Measurements from ENCODE around the gene JAK1. TPM values are rescaled to one million over a fixed set of nuclear protein-coding genes. Genes with fewer than 3 reads are reported as not detected.

The JAK1 gene
- total and polyA plus RNA-seq, 9 of the 15 experiments (the other 6 are each of a cell fraction or from before 2014, with no cell fraction given): 9.7 to 44.1 (median 42.5) TPM

DNA sequence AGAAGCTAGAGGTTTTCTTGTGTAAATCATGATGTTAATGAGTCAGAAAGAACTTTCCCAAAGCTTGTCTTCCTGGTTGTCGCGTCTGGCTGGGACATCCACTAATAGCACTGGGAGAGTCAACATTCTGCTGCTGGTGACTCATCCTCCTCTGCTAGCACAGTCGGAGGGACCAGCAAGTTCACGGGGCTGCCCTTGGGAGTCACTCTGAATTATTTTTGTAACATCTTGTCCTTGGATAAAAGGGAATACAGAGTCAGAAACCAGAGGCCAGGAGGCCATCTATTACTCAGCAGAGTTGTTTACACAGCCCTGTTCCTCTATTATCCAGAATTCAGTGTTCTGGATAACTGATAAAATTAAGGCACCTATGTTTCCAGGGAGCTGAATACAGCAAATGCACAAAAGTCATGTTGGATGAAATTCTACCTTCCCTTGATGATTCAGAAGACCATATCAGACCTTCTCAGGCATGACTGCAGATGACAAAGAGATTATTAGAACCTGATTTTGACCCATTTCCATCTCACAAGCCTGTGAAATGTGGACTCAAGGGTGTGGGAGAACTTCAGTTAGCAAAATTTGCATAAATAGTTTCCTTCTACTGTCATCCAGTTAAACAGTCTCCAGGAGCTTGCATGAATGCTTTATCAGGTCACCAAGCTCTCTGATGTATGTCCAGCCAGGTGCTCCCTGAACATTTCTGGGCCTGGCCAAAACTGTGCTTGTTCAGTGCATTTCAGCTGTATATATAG, 68.1 kb downstream of the JAK1 start (continued):
- TF ChIP-seq NEUROD1 (IDR thresholded peaks at IDR 0.05; ENCODE audit: borderline replicate concordance, low read depth, low read length, partially characterized antibody) (peak; percentile 72), TEAD4 (IDR thresholded peaks at IDR 0.05; ENCODE audit: low read length) (peak; percentile 79), TEAD4 (CRISPR knock-in tag; IDR thresholded peaks at IDR 0.05; ENCODE audit: borderline replicate concordance) (no peak), BHLHE40 (IDR thresholded peaks at IDR 0.05; ENCODE audit: low read length) (peak; percentile 23; the same call in 1 of the 2 replicates), SNRNP70 (optimal IDR thresholded peaks at IDR 0.05; ENCODE audit: low read depth, low read length) (no peak), ERF (CRISPR knock-in tag; IDR thresholded peaks at IDR 0.05) (no peak), STAT5A (IDR thresholded peaks at IDR 0.05; ENCODE audit: borderline replicate concordance, low read length) (no peak), MYBL2 (IDR thresholded peaks at IDR 0.05; ENCODE audit: low read depth) (no peak), MYBL2 (CRISPR knock-in tag; IDR thresholded peaks at IDR 0.05; ENCODE audit: borderline replicate concordance) (no peak), HLTF (IDR thresholded peaks at IDR 0.05) (no peak), KDM1A (IDR thresholded peaks at IDR 0.05) (peak; percentile 81 to 85), ZNF589 (CRISPR knock-in tag; IDR thresholded peaks at IDR 0.05; ENCODE audit: low read depth) (peak; percentile 58; the same call in 1 of the 2 replicates), FOS (IDR thresholded peaks at IDR 0.05; ENCODE audit: extremely low read depth, insufficient read length) (peak; percentile 76), RBBP5 (IDR thresholded peaks at IDR 0.05; ENCODE audit: borderline replicate concordance, insufficient read depth, low read length, poor library complexity, severe bottlenecking) (no peak), MTA3 (IDR thresholded peaks at IDR 0.05; ENCODE audit: borderline replicate concordance) (peak; percentile 69; the same call in 1 of the 2 replicates), CBX2 (IDR thresholded peaks at IDR 0.05; ENCODE audit: insufficient read depth, low read length, poor library complexity, severe bottlenecking) (no peak), C11orf30 (IDR thresholded peaks at IDR 0.05; ENCODE audit: low read depth) (peak; percentile 27; the same call in 1 of the 2 replicates), MEIS2 (IDR thresholded peaks at IDR 0.05; ENCODE audit: partially characterized antibody) (peak; percentile 37), NCOR1 (IDR thresholded peaks at IDR 0.05) (peak; percentile 69), TCF3 (CRISPR knock-in tag; IDR thresholded peaks at IDR 0.05) (peak; percentile 79), PPARD (CRISPR knock-in tag; IDR thresholded peaks at IDR 0.05) (no peak)
- TF ChIP-seq, protein P1, sequence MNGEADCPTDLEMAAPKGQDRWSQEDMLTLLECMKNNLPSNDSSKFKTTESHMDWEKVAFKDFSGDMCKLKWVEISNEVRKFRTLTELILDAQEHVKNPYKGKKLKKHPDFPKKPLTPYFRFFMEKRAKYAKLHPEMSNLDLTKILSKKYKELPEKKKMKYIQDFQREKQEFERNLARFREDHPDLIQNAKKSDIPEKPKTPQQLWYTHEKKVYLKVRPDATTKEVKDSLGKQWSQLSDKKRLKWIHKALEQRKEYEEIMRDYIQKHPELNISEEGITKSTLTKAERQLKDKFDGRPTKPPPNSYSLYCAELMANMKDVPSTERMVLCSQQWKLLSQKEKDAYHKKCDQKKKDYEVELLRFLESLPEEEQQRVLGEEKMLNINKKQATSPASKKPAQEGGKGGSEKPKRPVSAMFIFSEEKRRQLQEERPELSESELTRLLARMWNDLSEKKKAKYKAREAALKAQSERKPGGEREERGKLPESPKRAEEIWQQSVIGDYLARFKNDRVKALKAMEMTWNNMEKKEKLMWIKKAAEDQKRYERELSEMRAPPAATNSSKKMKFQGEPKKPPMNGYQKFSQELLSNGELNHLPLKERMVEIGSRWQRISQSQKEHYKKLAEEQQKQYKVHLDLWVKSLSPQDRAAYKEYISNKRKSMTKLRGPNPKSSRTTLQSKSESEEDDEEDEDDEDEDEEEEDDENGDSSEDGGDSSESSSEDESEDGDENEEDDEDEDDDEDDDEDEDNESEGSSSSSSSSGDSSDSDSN (IDR thresholded peaks at IDR 0.05; ENCODE audit: borderline replicate concordance in 1 of 2, low read depth in 2 of 2, low read length in 2 of 2): no peak
- TF ChIP-seq, protein P2, sequence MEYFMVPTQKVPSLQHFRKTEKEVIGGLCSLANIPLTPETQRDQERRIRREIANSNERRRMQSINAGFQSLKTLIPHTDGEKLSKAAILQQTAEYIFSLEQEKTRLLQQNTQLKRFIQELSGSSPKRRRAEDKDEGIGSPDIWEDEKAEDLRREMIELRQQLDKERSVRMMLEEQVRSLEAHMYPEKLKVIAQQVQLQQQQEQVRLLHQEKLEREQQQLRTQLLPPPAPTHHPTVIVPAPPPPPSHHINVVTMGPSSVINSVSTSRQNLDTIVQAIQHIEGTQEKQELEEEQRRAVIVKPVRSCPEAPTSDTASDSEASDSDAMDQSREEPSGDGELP (CRISPR knock-in tag; IDR thresholded peaks at IDR 0.05; ENCODE audit: borderline replicate concordance): 0 out of 2 replicates have a peak, but pooled peaks have one; percentile 30
- TF ChIP-seq, protein P3, sequence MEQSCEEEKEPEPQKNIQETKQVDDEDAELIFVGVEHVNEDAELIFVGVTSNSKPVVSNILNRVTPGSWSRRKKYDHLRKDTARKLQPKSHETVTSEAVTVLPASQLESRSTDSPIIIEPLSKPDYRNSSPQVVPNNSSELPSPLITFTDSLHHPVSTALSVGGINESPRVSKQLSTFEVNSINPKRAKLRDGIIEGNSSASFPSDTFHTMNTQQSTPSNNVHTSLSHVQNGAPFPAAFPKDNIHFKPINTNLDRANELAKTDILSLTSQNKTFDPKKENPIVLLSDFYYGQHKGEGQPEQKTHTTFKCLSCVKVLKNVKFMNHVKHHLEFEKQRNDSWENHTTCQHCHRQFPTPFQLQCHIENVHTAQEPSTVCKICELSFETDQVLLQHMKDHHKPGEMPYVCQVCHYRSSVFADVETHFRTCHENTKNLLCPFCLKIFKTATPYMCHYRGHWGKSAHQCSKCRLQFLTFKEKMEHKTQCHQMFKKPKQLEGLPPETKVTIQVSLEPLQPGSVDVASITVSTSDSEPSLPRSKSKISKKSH (CRISPR knock-in tag; IDR thresholded peaks at IDR 0.05): no peak

Data from K562 (cell line).